ENCODE data around the gene TNKS1BP1.

DNA sequence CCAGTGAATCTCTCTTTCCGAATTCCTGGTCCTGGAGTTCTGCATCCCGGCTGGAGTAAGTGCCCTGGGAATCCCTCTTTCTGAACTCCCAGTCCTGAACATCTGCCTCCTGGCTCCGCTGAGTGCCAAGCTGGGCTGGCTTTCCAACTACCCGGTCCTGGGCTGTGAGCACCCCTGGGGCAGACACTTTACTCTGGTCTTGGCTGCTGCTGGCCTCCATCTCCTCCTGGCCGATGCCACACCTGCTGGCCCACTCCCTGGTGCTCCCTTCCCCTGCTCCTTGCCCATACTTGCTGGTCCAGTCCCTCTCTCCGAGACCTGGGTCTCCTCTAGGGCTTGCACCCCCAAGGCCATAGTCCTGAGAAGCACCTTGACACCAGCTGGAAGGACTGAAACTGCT lies 14.7 kb downstream of the TNKS1BP1 start:
- no peak for TF ChIP-seq POLR2A (IDR thresholded peaks at IDR 0.05)
- TF ChIP-seq, protein P1, sequence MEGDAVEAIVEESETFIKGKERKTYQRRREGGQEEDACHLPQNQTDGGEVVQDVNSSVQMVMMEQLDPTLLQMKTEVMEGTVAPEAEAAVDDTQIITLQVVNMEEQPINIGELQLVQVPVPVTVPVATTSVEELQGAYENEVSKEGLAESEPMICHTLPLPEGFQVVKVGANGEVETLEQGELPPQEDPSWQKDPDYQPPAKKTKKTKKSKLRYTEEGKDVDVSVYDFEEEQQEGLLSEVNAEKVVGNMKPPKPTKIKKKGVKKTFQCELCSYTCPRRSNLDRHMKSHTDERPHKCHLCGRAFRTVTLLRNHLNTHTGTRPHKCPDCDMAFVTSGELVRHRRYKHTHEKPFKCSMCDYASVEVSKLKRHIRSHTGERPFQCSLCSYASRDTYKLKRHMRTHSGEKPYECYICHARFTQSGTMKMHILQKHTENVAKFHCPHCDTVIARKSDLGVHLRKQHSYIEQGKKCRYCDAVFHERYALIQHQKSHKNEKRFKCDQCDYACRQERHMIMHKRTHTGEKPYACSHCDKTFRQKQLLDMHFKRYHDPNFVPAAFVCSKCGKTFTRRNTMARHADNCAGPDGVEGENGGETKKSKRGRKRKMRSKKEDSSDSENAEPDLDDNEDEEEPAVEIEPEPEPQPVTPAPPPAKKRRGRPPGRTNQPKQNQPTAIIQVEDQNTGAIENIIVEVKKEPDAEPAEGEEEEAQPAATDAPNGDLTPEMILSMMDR (IDR thresholded peaks at IDR 0.05), result no peak
- no peak for TF ChIP-seq EP300 (IDR thresholded peaks at IDR 0.05)
- TF ChIP-seq POLR2AphosphoS5 (IDR thresholded peaks at IDR 0.05), result no peak
